ENCODE results near the gene PRDX6.
"Not testable (repeated sequence)": the region's sequence is repeated elsewhere in the genome, so short reads cannot be mapped to it uniquely, and the experiment has no call there.

Gene PRDX6

GRCh38 chr1:173467426-173467825, 9.7 kb upstream of the PRDX6 start:
- DNase-seq, result no peak

DNA sequence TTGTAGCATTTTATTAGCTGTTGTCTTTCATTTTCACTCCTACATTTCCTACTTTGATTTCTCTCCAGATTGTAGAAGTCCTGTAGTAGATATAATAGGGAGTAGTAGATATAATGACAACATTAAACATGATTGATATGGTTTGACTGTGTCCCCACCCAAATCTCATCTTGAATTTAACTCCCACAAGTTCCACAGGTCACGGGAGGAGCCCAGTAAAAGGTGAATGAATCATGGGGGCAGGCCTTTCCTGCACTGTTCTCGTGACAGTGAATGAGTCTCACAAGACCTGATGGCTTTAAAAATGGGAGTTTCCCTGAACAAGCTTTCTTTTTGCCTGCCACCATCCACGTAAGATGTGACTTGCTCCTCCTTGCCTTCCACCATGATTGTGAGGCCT, 7.5 kb upstream of the PRDX6 start:
- DNase-seq, result no peak

GRCh38 chr1:173470608-173471007, 6.5 kb upstream of the PRDX6 start:
- no peak for DNase-seq

DNA sequence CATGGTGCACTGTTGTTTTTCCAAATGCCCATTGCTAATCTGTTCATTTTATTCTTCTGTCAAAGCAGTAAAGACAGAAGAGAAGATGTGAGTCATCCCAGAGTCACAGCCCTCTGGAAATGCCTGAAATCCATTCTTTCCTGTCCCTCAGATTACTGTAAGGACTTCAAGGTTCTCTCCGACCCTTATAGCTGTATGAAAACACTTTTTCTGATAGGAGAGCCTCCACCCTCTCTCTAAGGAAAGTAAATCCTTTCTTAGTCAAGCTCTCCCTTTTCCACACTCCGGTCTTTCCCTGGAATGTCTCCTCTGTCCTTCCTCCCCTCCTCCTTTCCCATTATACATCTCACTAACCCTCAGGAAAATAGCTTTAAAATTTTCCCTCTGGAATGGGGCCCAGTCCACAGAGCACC, 3.5 kb upstream of the PRDX6 start:
- DNase-seq, result no peak

- no peak for DNase-seq
These were observed 2.9 kb upstream of the PRDX6 start for GRCh38 chr1:173474097-173474779.

DNA sequence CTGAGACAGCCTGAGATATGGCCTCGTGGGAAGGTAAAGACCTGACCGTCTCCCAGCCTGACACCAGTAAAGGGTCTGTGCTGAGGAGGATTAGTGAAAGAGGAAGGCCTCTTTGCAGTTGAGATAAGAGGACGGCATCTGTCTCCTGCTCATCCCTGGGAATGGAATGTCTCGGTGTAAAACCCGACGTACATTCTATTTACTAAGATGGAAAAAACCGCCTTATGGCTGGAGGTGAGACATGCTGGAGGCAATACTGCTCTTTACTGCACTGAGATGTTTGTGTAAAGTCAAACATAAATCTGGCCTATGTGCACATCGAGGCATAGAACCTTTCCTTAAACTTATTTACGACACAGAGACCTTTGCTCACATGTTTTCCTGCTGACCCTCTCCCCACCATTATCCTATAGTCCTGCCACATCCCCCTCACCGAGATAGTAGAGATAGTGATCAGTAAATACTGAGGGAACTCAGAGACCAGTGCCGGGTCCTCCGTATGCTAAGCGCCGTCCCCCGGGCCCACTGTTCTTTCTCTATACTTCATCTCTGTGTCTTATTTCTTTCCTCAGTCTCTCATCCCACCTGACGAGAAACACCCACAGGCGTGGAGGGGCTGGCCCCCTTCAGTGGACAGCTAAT, 2.2 kb upstream of the PRDX6 start:
- not testable (repeated sequence) for DNase-seq

GRCh38 chr1:173475564-173476196, 1.5 kb upstream of the PRDX6 start:
- peak in 4 of 58 donors; percentile 5 to 19 (median 10) for DNase-seq

DNA sequence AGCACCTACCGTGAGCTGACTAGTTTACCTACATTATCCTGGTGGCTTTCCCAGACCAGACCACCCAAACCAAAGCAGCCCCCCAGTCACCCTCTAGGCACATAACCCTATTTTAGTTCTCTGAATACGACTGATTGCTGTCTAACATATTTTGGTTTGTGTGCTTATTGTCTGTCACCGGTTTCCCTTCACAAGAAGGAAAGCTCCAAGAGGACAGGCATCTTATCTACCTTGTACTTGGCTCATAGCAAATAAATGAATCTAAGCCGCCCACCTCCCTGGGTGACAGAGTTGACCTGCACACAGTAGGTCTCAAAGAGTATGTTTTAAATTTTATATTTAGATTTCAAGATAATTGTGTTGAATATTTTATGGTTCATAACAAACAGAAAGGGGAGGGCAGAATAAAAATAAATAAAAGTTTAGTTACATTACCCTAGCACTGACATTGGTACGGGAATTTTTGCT, 904 bp upstream of the PRDX6 start:
- DNase-seq, result no peak

DNA sequence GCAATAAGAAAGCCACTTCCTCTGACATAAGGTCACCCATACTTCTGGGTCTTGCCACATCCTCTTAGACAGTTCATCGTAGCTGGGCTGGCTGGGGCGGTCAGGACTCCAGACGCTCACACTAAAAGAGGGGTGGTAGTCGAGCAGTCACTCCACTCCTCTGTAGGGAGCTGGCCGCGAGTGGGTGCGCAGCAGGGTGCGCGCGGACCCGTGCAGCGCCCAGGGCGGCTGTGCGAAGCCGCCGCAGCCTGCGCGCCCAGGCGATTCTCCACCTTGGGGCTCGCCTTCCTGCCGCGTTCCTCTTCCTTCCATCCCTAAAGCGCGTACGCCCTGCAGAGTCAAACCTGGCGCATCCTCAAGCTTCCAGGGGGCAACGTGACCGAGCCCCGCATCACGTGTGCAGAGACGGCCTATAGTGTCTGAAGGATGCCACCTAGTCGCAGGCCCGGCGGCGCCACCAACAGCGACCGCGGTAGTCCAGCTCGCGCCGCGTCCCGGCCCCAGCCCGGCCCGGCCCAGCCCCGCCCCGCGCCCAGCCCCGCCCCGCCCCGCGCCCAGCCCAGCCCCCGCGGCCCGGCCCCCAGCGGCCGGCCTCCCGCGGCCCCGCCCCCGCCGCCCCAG, 360 bp upstream of the PRDX6 start:
- DNase-seq, result peak; percentile 57 to 98 (median 92)

- DNase-seq, result peak in 34 of 58 donors; percentile 12 to 62 (median 31)
These were observed 1.0 kb downstream of the PRDX6 start for GRCh38 chr1:173478094-173478674.

GRCh38 chr1:173479649-173480048, 2.5 kb downstream of the PRDX6 start:
- no peak for DNase-seq

- no peak for DNase-seq
These were observed 4.1 kb downstream of the PRDX6 start for GRCh38 chr1:173481195-173481772.

- DNase-seq, result no peak
These were observed 5.5 kb downstream of the PRDX6 start for GRCh38 chr1:173482683-173483082.

- DNase-seq, result no peak
These were observed 7.1 kb downstream of the PRDX6 start for GRCh38 chr1:173484276-173484675.

DNA sequence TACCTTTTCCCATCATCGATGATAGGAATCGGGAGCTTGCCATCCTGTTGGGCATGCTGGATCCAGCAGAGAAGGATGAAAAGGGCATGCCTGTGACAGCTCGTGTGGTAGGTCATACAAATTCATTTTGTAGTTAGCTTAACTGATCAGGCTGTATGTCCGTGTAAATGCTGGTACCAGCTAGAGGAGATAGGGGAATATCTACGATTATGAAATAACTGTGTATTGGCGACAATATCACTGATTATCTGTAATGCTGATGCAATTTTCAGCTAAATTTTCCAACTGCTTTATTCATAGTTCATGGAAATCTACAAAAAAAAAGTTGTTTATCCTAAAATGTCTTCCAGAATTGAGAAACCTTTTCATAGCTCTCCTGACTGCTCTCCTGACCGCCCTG, 8.3 kb downstream of the PRDX6 start:
- no peak for DNase-seq

- no peak for DNase-seq
These were observed 10.9 kb downstream of the PRDX6 start for GRCh38 chr1:173488001-173488400.

DNA sequence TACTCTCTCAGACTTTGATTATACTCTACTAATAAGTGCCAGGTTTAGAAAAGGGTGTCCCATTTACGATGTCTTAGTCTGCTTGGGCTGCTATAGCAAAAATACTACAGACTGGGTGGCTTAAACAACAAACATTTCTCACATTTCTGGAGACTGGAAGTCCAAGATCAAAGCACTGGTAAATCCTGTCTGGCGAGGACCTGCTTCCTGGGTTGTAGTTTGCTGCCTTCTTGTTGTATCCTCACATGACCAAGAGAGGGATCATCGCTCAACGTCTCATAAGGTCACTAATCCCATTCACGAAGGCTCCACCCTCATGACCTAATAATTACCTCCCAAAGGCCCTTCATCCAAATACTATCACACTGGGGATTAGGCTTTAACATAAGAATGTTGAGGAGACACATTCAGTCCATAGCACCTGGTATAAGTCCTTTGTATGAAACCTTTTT, 12.0 kb downstream of the PRDX6 start:
- DNase-seq, result no peak

GRCh38 chr1:173489929-173490328, 12.8 kb downstream of the PRDX6 start:
- DNase-seq, result no peak

- no peak for DNase-seq
These were observed 14.4 kb downstream of the PRDX6 start for GRCh38 chr1:173491508-173491907.

GRCh38 chr1:173493125-173493524, 16.0 kb downstream of the PRDX6 start:
- not testable (repeated sequence) for DNase-seq

- no peak for DNase-seq
These were observed 18.6 kb downstream of the PRDX6 start for GRCh38 chr1:173495609-173496267.
